Testis (tissue), 2 donors: ENCODE results near the gene SDE2.

Experiments used
- CTCF ChIP-seq, 3 experiments: fragments of 450-650 bp in 2 of 3; fragments of 200-600 bp in 1 of 3; sonication (generic) in 1 of 3; IDR thresholded peaks; one replicate each; pipeline ENCODE4 v1.5.1; 2016 to 2019; ENCODE audit warnings: antibody characterized with exemption in 3 of 3, mild to moderate bottlenecking in 2 of 3, moderate library complexity in 1 of 3
- POLR2A ChIP-seq: fragments of 450-650 bp; IDR thresholded peaks from one replicate; pipeline ENCODE4 v1.6.1; 2017; ENCODE audit warnings: antibody characterized with exemption, mild to moderate bottlenecking, moderate library complexity

GRCh38 chr1:226034482-226034881, 35.3 kb upstream of the SDE2 start:
- no peak for TF ChIP-seq CTCF (IDR thresholded peaks at IDR 0.05)
- TF ChIP-seq POLR2A: no peak
